ENCODE measurements around the gene ADAMTSL3.
"Not testable (repeated sequence)": the region's sequence is repeated elsewhere in the genome, so short reads cannot be mapped to it uniquely, and the experiment has no call there.

The ADAMTSL3 gene

GRCh38 chr15:83753872-83754493 is 100.1 kb downstream of the ADAMTSL3 start:
- no peak for DNase-seq

DNA sequence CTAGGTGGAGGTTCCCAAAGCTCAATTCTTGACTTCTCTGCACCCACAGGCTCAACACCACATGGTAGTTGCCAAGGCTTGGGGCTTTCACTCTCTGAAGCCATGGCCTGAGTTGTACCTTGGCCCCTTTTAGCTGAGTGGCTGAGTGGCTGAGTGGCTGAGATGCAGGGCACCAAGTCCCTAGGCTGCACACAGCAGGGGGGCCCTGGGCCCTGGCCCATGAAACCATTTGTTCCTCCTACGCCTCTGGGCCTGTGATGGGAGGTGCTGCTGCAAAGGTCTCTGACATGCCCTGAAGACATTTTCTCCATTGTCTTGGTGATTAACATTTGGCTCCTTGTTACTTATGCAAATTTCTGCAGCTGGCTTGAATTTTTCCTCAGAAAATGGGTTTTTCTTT is 103.4 kb downstream of the ADAMTSL3 start:
- DNase-seq = not testable (repeated sequence)

- DNase-seq = no peak
These were observed 108.4 kb downstream of the ADAMTSL3 start for GRCh38 chr15:83762367-83762766.

DNA sequence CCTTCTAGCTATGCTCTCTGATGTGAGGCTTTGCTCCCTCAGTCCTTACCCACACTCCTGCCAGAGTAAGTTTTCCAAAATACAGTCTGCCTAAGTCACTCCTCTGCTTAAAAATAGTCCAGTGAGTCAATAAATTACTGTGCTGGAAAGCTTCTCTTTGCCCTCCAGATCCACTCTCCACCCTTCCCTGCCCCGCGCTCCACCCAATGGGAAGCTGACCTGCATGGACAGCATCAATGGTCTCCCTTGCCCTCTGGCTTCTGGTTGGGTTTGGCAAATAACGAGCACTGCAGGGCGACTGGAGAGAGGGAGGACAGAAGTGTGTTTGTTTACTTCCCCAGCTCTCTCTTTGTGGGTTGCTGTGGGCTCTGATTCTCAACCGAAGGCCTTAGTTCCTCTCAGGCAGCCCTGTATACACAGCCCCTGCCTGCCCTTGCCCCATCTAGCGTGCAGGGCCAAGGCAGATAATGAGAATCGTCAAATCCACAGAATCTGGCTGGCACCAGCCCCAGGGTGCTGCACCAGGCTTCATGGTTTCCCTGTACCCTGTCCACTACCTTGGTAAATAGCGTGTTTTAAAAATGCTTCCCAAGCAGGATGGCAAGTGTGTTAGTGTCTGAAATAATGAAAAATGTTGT is 110.4 kb downstream of the ADAMTSL3 start:
- peak; percentile 33 for DNase-seq

GRCh38 chr15:83766339-83766738 is 112.4 kb downstream of the ADAMTSL3 start:
- DNase-seq = no peak

- no peak for DNase-seq
These were observed 113.8 kb downstream of the ADAMTSL3 start for GRCh38 chr15:83767741-83768140.

DNA sequence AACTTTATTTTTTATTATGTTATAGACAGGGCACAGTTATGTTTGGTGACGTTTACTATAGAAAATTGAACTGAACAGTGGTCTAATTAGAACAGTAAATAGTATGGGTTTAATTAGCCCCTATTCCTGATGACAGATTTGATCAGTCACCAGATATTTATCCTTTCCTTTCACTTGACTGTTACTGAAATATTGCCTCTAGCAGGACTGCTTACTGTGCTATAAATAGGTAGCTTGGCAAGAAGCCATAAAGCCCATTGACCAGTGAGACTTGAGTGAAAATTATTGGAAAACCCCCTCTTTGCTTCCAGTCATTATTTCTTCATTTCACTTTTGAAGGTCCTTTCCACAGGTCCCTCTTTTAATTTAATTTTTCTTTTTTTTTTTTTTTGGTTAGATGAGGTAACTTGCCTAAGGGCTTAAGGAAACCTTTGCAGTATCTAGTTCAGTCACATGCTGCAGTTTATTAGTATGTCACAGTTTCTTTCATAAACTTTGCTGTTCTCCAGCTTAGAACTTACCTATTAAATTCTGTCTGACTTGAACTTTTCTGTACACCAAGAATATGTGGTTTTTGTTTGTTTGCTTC is 115.6 kb downstream of the ADAMTSL3 start:
- no peak for DNase-seq

DNA sequence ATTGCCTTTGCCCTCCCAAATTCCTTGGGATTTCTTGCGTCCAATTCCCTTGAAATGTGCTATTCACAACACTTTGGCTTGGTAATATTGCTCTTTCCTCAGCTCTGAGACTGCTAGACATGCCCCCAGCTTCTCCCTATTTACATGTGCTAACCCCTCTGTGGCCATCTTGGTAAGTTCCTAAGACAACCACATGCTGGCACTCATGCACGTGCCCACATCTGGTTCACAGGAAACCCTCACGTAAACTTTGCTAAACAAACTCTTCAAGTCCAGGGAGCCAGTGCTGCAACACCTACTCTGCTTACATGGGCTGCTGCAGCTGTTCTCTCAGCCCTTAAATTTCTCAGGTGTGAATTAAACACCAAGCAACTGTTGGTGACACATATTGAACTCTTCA is 121.8 kb downstream of the ADAMTSL3 start:
- no peak for DNase-seq

DNA sequence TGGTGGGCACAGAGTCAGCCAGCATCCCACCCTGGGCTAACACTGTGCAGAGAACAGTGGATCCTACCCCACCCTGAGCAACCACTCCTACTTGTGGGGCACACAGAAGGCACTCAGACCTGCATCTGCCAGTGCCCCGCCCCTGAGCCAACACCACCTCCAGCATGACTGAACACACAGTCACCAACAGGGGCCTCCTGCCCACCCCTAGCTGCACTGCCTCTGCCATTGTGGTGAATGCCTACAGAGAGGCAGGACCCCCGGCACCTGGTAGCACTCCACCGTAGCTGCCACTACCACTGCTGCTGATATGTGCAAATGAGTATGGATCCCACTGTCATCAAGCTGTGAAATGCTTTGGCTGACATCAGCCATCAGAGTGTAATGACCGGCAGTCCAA is 123.1 kb downstream of the ADAMTSL3 start:
- no peak for DNase-seq

DNA sequence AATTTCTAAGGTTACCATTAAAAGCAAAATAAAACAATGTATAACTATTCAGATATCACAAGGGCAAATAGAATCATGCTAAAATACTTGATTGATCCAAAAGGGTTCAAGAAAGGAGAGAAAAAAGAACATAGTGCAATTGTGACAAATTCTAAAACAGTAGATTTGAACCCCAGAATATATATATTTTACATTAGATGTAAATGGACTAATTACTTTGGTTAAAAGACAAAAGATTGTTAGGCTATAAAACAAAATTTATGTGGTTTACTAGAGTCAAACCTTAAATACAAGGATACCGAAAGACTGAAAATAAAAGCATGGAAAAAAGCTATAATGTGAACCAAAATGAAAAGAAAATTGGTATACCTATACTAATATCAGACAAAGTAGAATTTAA is 129.3 kb downstream of the ADAMTSL3 start:
- DNase-seq = no peak

- DNase-seq = no peak
These were observed 131.1 kb downstream of the ADAMTSL3 start for GRCh38 chr15:83784975-83785374.

DNA sequence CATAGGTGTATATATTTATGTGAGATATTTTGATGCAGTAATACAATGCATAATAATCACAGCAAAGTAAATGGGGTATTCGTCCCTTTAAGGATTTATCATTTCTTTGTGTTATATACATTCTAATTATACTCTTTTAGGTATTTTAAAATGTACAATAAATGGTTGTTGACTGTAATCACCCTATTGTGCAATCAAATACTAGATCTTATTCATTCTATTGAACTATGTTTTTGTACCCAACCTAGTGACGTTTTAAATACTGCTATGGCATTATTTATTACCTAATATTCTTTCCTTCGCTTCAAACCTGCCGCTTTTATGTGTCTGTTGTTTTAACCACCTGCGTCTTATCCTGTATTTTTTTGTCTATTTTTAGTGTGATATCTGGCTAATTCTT is 132.4 kb downstream of the ADAMTSL3 start:
- no peak for DNase-seq

GRCh38 chr15:83793069-83793468 is 139.1 kb downstream of the ADAMTSL3 start:
- no peak for DNase-seq

DNA sequence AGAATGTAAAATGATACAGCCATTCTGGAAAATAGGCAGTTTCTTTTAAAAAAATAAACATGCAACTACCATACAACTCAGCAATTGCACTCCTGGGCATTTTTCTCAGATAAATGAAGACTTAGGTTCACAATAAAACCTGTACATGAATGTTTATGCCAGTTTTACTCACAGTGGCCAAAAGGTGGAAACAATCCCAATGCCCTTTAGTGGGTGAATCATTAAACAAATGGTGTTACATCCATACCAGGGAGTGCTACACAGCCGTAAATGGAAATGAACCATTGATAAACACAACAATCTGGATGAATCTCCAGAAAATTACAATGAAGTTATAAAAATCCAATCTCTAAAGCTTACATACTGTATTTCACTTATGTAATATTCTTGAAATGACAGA is 140.3 kb downstream of the ADAMTSL3 start:
- DNase-seq = no peak

- DNase-seq = no peak
These were observed 155.4 kb downstream of the ADAMTSL3 start for GRCh38 chr15:83809345-83809744.

- no peak for DNase-seq
These were observed 156.2 kb downstream of the ADAMTSL3 start for GRCh38 chr15:83810110-83810509.

- DNase-seq = no peak
These were observed 159.8 kb downstream of the ADAMTSL3 start for GRCh38 chr15:83813682-83814081.

GRCh38 chr15:83815506-83815905 is 161.6 kb downstream of the ADAMTSL3 start:
- DNase-seq = peak; percentile 12

GRCh38 chr15:83816124-83816883 is 162.4 kb downstream of the ADAMTSL3 start:
- DNase-seq = no peak

DNA sequence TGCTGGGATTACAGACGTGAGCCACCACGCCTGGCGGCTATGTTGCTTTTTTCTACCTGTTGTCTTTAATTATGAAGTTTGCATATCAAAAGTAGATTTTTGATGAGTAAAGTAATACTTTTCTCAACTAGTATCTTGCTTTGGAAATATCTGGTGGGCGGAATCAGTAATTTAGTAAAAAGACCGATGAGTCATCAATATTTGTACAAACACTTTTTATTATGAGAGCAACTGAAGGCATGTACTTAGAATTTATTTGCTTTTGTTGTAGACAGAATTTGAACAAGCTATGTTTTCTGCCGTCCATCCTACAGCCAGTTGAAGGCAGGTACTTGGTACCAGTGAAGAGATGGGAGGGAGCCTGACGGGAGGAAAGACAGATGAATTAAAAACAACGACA is 164.7 kb downstream of the ADAMTSL3 start:
- no peak for DNase-seq

DNA sequence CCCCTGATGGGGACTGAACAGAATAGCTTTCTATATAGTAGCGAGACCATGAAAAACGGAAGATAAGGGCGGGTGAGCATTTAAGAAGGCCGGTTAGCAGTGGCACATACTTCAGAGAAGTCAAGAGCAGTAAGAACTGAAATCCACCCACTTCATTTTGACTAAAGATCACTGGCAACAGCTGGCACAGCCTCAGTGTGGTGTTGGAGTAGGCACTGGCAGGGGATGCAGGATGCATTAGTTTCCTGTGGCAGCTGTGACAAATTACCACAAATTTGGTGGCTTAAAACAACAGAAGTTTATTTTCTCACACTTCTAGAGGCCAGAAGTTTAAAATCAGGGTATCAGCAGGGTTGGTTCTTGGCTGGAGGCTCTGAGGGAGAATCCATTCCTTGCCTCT is 176.5 kb downstream of the ADAMTSL3 start:
- DNase-seq = no peak

- no peak for DNase-seq
These were observed 179.6 kb downstream of the ADAMTSL3 start for GRCh38 chr15:83833569-83833968.

DNA sequence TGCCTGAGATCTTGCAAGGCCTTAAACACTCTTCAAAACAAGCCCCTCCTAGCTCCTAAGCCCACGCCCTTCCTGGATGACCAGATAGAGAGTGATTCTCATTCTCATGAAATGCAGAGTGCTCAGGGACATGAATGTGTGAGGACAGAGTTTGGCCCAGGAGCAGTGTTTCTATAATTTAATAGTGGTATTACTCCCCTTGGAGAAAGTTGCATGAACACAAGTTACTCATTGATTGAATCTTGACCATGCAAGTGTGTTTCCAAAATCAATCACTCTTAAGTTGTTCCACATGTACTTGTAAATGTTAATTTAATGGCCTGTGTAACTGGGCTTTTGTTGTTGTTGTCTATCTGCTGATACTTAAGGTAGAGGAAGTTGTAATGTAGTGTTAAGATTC is 181.6 kb downstream of the ADAMTSL3 start:
- DNase-seq = no peak
